ENCODE results near the gene NXF1.

The NXF1 gene

GRCh38 chr11:62753736-62754603 lies 51.3 kb downstream of the NXF1 start, which contains the start of gene ZBTB3 (continued):
- TF ChIP-seq ZNF518A (tag by site-specific recombination; conservative IDR thresholded peaks at IDR 0.05; ENCODE audit: low read depth) (peak; percentile 52), ZNF121 (tag by site-specific recombination; IDR thresholded peaks at IDR 0.05) (no peak), KLF9 (tag by site-specific recombination; IDR thresholded peaks at IDR 0.05; ENCODE audit: low read depth) (peak; percentile 65; the same call in 1 of the 2 replicates), ZNF692 (tag by site-specific recombination; IDR thresholded peaks at IDR 0.05) (no peak)

GRCh38 chr11:62752994-62753735 lies 52.1 kb downstream of the NXF1 start:
- Histone ChIP-seq H3K36me3 (ENCODE audit: control insufficient read depth in 2 of 2, insufficient read depth in 1 of 2, low read length in 2 of 2) (peaks cover 0 to 18% of the 10 kb centered on the region in 2 experiments; a peak in 2 of 3 replicates), H3K27ac (ENCODE audit: extremely low read depth, low read depth, low read length) (peak overlapping the region; percentile 32; the same call in 1 of the 2 replicates), H3K9me3 (ENCODE audit: control insufficient read depth, insufficient read depth, low read depth, low read length) (no peaks in the 10 kb centered on the region), H3K4me1 (ENCODE audit: control insufficient read depth, insufficient read depth, low read length) (no peaks in the 10 kb centered on the region), H3K4me3 (ENCODE audit: low read depth, low read length) (peak overlapping the region; percentile 21; the same call in 1 of the 2 replicates)
- ChIA-PET CTCF (interaction anchor here (0.9 to 2.7 kb wide), 6 partner anchors 16 to 110 kb away, joined by 3 to 11 read pairs (median 4); partner anchors contain the start of genes HNRNPUL2 and TMEM179B), POLR2A (interaction anchor here (0.6 to 3.4 kb wide), 41 partner anchors 7 to 179 kb away, joined by 3 to 137 read pairs (median 6); partner anchors contain the start of genes B3GAT3, BSCL2, C11orf98 and CSKMT)
- TF ChIP-seq ZNF785 (tag by site-specific recombination; IDR thresholded peaks at IDR 0.05) (no peak), ZNF837 (tag by site-specific recombination; IDR thresholded peaks at IDR 0.05) (no peak), ZNF521 (tag by site-specific recombination; IDR thresholded peaks at IDR 0.05) (no peak), ZNF777 (tag by site-specific recombination; IDR thresholded peaks at IDR 0.05; ENCODE audit: borderline replicate concordance) (no peak), ZNF112 (tag by site-specific recombination; IDR thresholded peaks at IDR 0.05) (no peak), ZNF214 (tag by site-specific recombination; IDR thresholded peaks at IDR 0.05; ENCODE audit: borderline replicate concordance) (no peak), BCL6B (tag by site-specific recombination; IDR thresholded peaks at IDR 0.05) (no peak), ZNF76 (tag by site-specific recombination; IDR thresholded peaks at IDR 0.05; ENCODE audit: borderline replicate concordance, low read depth) (no peak), ZSCAN4 (tag by site-specific recombination; IDR thresholded peaks at IDR 0.05) (no peak)

Measured in HEK293 (cell line).